Fibroblast of pulmonary artery (primary cell): ENCODE measurements around the gene ADRB2.
A peak's percentile ranks its signal among the peaks of the same experiment; 100 is the strongest.

Experiments
- DNase-seq: peaks from one replicate; pipeline ENCODE4 v3.0.0-alpha.2; 2010; ENCODE audit warnings: low read depth
- H3K4me3 ChIP-seq: replicated peaks from 2 replicates; pipeline ENCODE4 v1.5.1; 2011; ENCODE audit warnings: low read depth, mild to moderate bottlenecking, control low read depth, low read length, moderate library complexity
- CTCF ChIP-seq: IDR thresholded peaks from 2 replicates; pipeline ENCODE4 v1.5.1; 2011; ENCODE audit warnings: mild to moderate bottlenecking, control low read depth, low read length, inconsistent platforms; ENCODE audit errors: missing control alignments

Gene ADRB2

GRCh38 chr5:148850836-148851235 is 24.4 kb downstream of the ADRB2 start:
- H3K4me3 ChIP-seq: no peak overlapping the region
- no peak for TF ChIP-seq CTCF
- DNase-seq: no peak

- no peak for TF ChIP-seq CTCF
- H3K4me3 ChIP-seq: no peak overlapping the region
- DNase-seq: no peak
Measured at GRCh38 chr5:148853868-148854267, 27.5 kb downstream of the ADRB2 start.

DNA sequence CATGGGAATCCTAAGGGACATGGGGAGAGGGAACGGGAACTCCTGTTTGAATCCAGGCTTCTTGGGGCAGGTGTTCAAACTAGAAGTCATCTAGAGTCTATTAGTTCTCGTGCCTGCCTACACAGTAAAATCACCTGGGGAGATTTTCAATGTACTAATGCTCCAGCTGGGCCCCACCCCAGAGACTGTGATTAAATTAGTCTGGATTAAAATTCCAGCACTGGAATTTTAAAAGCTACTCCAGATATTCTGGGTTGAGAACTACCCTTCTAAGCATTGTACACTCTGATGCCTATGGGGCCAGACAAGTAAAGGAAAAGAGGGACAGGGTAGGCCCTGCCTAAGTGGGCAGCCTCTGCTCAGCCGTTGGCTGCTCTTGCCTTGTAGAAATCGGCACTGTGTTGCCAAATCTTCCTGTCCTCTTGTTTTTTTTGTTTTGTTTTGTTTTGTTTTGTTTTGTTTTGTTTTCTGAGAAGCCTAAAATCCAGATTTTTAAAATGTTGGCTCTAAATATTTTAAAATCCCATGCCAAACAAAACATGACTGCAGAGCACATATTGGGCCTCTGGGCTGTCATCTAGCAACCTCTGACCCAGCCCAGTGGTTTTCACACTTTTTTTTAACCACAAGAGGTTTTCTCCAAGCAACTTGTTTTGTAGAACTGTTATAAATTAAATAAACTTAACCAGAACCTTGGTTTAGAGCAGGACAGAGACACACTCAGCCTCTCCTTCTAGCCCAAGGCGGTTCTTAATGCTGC is 29.0 kb downstream of the ADRB2 start:
- no peak for DNase-seq
- no peak overlapping the region for H3K4me3 ChIP-seq
- no peak for TF ChIP-seq CTCF

- no peak for DNase-seq
- TF ChIP-seq CTCF: no peak
- H3K4me3 ChIP-seq: no peak overlapping the region
Measured at GRCh38 chr5:148856009-148856367, 29.6 kb downstream of the ADRB2 start.

GRCh38 chr5:148856424-148856823 is 30.0 kb downstream of the ADRB2 start:
- no peak for TF ChIP-seq CTCF
- no peak for DNase-seq
- no peak overlapping the region for H3K4me3 ChIP-seq

DNA sequence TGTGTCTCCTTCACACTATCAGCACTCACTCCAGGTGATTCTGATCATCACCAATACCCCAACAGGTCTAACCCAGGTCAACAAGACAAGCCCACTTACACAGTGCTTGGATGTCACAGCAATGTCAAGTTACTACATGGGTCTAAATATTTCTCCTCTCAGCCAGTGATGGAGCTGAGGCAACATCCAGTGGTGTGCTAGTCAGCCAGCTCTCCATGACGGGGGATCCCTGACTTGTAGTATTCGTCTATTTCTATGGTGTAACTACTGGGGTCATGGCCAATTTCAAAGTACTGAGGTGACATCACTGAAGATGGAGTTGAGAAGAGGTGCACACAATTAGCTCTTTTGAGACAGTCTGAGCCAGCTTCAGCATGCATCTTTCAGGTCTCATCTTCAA is 31.1 kb downstream of the ADRB2 start:
- no peak for TF ChIP-seq CTCF
- H3K4me3 ChIP-seq: no peak overlapping the region
- DNase-seq: no peak

DNA sequence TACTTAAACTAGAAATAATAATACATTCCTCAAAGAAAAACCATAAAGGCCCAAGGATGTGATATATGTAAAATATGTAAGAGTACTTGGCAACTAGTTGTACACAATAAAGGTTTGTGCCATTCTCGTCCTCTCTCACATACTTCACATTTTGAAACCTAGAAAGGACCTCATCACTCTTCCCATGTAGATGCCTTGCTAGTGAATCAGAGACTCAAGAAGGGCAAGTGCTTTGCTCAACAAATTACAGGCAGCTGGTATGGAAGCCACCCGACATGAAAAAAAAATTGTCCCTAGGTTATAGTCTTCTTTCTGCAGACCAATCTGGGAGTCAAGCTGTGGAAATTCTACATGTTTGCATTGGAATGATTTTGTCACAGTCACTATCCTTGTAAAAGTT is 31.7 kb downstream of the ADRB2 start:
- no peak for TF ChIP-seq CTCF
- peak; percentile 11 for DNase-seq
- H3K4me3 ChIP-seq: no peak overlapping the region
